Stomach (tissue), 9 donors: Measurements from ENCODE around the gene GGACT. TPM values are rescaled to one million over a fixed set of nuclear protein-coding genes. Genes with fewer than 3 reads are reported as not detected.

Source experiments
- DNase-seq, 2 donors: peaks; one replicate each; pipeline versions ENCODE4 v3.0.0 to v3.0.0-alpha.2; 2013 to 2019
- H3K27ac ChIP-seq, 5 donors: fragments of 200-600 bp in 4 of 5; sonication (generic) in 4 of 5; one replicate each; pipeline ENCODE4 v1.5.1; 2013 to 2019; ENCODE audit warnings: mild to moderate bottlenecking in 1 of 5, moderate library complexity in 1 of 5
- H3K27me3 ChIP-seq, 3 donors: fragments of 200-600 bp; sonication (generic); one replicate each; pipeline ENCODE4 v1.5.1; 2017 to 2019; ENCODE audit warnings: mixed run types in 1 of 3
- H3K36me3 ChIP-seq, 4 donors: fragments of 200-600 bp; sonication (generic); 1 replicate in 3 of 4; 2 replicates in 1 of 4; pipeline ENCODE4 v1.5.1; 2016 to 2019
- H3K4me1 ChIP-seq, 4 donors: fragments of 200-600 bp; sonication (generic); one replicate each; pipeline ENCODE4 v1.5.1; 2016 to 2019
- H3K4me3 ChIP-seq, 4 donors: fragments of 200-600 bp; sonication (generic) in 3 of 4; one replicate each; pipeline ENCODE4 v1.5.1; 2016 to 2019; ENCODE audit warnings: mild to moderate bottlenecking in 1 of 4
- H3K9me3 ChIP-seq, 4 donors: fragments of 200-600 bp; sonication (generic); one replicate each; pipeline ENCODE4 v1.5.1; 2016 to 2019
- CTCF ChIP-seq, 7 experiments: fragments of 450-650 bp in 4 of 7; fragments of 200-600 bp in 3 of 7; sonication (generic) in 3 of 7; IDR thresholded peaks; one replicate each; pipeline ENCODE4 v1.5.1; 2016 to 2019; ENCODE audit warnings: antibody characterized with exemption in 7 of 7, control low read depth in 2 of 7, mild to moderate bottlenecking in 1 of 7
- EP300 ChIP-seq: sonication (generic); formaldehyde crosslinking; IDR thresholded peaks from one replicate; pipeline ENCODE4 v1.6.1; 2017; ENCODE audit warnings: antibody characterized with exemption
- POLR2A ChIP-seq, 4 donors: fragments of 450-650 bp; IDR thresholded peaks; one replicate each; pipeline ENCODE4 v1.6.1; 2016; ENCODE audit warnings: antibody characterized with exemption in 4 of 4, control low read depth in 2 of 4, mild to moderate bottlenecking in 1 of 4, moderate library complexity in 1 of 4
- POLR2AphosphoS5 ChIP-seq, 3 donors: sonication (generic); formaldehyde crosslinking; IDR thresholded peaks; one replicate each; pipeline ENCODE4 v1.6.1; 2016; ENCODE audit warnings: antibody characterized with exemption in 3 of 3
- WGBS, 5 donors: extraction: QIAGEN DNeasy Blood & Tissue Kit in 3 of 5; methylation state at CpG; one replicate each; pipeline versions ENCODE4 v1.1.5 to v1.1.7; 2013 to 2018; 5-methylcytosine and 5-hydroxymethylcytosine counted together
- intact Hi-C: fragments of 100-400 bp; cut with DNase I; formaldehyde crosslinking; loops from one replicate; pipeline ENCODE4 v1.15.1; 2023; ENCODE audit warnings: low total_unique reads
- polyA plus RNA-seq, 3 donors: library from polyadenylated mRNA; stranded (reverse); fragments of 200-250 nt; gene quantifications; one replicate each; pipeline ENCODE4 v1.2.3, GENCODE V29; 2013
- total RNA-seq, 5 donors: library from RNA; depleted of rRNA; stranded (reverse); fragments of >200 nt; gene quantifications; one replicate each; pipeline versions ENCODE4 v1.1.0 to v1.2.3, GENCODE V29; 2014 to 2016
- donor health status: healthy with polysubstance abuse.
- donor health status: Bipolar disorder and iron deficiency.
- donor health status: healthy.

GGACT gene
- total and polyA plus RNA-seq, 8 donors: 1.4 to 13.2 (median 6.0) TPM

- TF ChIP-seq POLR2A (IDR thresholded peaks at IDR 0.05) (no peak), EP300 (no peak), POLR2AphosphoS5 (IDR thresholded peaks at IDR 0.05) (no peak), CTCF (IDR thresholded peaks at IDR 0.05) (no peak)
- H3K9me3 ChIP-seq: no peaks in the 10 kb centered on the region
- H3K4me3 ChIP-seq: no peak overlapping the region
- H3K36me3 ChIP-seq: no peaks in the 10 kb centered on the region
- no peak overlapping the region for H3K27ac ChIP-seq
- 62 to 79% (median 69%) methylated on average over 9 of the region's 9 CpGs for WGBS, 5 donors
- DNase-seq: no peak
- no peaks in the 10 kb centered on the region for H3K27me3 ChIP-seq
- H3K4me1 ChIP-seq: no peaks in the 10 kb centered on the region
- intact Hi-C loops: no loop called here
Measured at GRCh38 chr13:100506600-100507422, 81.8 kb downstream of the GGACT start.

DNA sequence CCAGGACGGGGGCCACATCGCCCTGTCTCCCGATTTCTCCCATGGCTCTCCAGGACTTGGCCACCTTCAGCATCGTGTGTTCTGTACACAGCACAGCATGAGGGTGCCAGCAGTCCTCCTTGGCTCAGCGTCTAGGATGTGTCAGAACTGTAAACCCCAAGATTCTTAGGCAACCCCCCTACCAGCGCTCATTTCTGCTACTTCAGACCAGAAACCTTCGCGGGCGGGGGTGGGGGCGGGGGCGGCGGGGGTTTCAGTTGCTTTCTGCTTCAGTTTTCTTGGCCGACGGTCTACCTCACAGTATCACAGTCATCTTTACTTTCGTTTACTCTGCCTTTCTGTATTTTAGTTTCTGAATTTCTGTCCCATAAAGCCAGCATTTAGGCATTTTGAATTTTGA is 82.4 kb downstream of the GGACT start:
- Histone ChIP-seq H3K4me1 (no peaks in the 10 kb centered on the region), H3K9me3 (no peaks in the 10 kb centered on the region), H3K27me3 (no peaks in the 10 kb centered on the region), H3K36me3 (no peaks in the 10 kb centered on the region), H3K27ac (no peak overlapping the region), H3K4me3 (no peak overlapping the region)
- intact Hi-C loops: no loop called here
- no peak for TF ChIP-seq POLR2A (IDR thresholded peaks at IDR 0.05)
- TF ChIP-seq POLR2AphosphoS5 (IDR thresholded peaks at IDR 0.05): no peak
- TF ChIP-seq CTCF (IDR thresholded peaks at IDR 0.05): no peak
- TF ChIP-seq EP300: no peak
- WGBS, 5 donors: 81 to 88% (median 84%) methylated on average over 15 of the region's 15 CpGs
- DNase-seq: no peak

- H3K27ac ChIP-seq: no peak overlapping the region
- intact Hi-C loops: no loop called here
Measured at GRCh38 chr13:100503622-100504021, 85.0 kb downstream of the GGACT start.

DNA sequence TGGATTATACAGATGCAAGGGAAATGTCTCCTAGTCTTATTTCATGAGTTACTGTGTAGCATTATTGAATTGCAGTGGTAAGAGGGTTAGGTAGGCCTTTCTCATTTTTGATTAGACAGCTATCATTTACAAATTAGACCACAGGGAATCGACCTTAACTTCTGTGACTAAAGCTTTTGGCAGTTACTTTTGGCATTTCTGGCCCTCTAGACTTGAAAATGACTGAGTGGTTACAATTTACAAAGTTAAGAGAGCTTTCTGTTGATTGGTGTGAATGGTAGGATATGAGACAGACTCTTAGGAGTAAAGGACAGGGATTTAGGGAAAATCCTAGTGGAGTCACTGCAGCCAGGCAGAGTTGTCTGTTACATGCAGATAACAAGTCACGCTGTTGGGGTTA is 86.1 kb downstream of the GGACT start:
- Histone ChIP-seq H3K27ac (no peak overlapping the region), H3K36me3 (no peaks in the 10 kb centered on the region), H3K4me3 (no peak overlapping the region), H3K27me3 (no peaks in the 10 kb centered on the region), H3K4me1 (no peaks in the 10 kb centered on the region), H3K9me3 (no peaks in the 10 kb centered on the region)
- intact Hi-C loops: no loop called here
- DNase-seq: no peak
- TF ChIP-seq CTCF (IDR thresholded peaks at IDR 0.05): no peak
- no peak for TF ChIP-seq POLR2A (IDR thresholded peaks at IDR 0.05)
- TF ChIP-seq EP300: no peak
- no peak for TF ChIP-seq POLR2AphosphoS5 (IDR thresholded peaks at IDR 0.05)
- 59 to 71% (median 65%) methylated on average over 2 of the region's 2 CpGs for WGBS, 5 donors

More at GRCh38 chr13:100503622-100504021, 85.0 kb downstream of the GGACT start:
- Histone ChIP-seq H3K27me3 (no peaks in the 10 kb centered on the region), H3K4me3 (no peak overlapping the region), H3K4me1 (no peaks in the 10 kb centered on the region), H3K9me3 (no peaks in the 10 kb centered on the region), H3K36me3 (no peaks in the 10 kb centered on the region)
- no peak for TF ChIP-seq EP300
- no peak for TF ChIP-seq CTCF (IDR thresholded peaks at IDR 0.05)
- TF ChIP-seq POLR2AphosphoS5 (IDR thresholded peaks at IDR 0.05): no peak
- no peak for TF ChIP-seq POLR2A (IDR thresholded peaks at IDR 0.05)
- DNase-seq: no peak
- WGBS, 5 donors: 94 to 99% (median 99%) methylated on average over 3 of the region's 3 CpGs
